GM20000 (cell line): ENCODE measurements around the gene MTF2.

Experiments
- DNase-seq: peaks from one replicate; pipeline ENCODE4 v3.0.0; 2012; ENCODE audit warnings: low spot score
- TF ChIP-seq, protein P1 (sequence below): IDR thresholded peaks from 2 replicates; pipeline ENCODE4 v1.5.1; 2012; ENCODE audit warnings: mild to moderate bottlenecking, control low read depth; ENCODE audit errors: extremely low read depth, missing control alignments

The MTF2 gene

DNA sequence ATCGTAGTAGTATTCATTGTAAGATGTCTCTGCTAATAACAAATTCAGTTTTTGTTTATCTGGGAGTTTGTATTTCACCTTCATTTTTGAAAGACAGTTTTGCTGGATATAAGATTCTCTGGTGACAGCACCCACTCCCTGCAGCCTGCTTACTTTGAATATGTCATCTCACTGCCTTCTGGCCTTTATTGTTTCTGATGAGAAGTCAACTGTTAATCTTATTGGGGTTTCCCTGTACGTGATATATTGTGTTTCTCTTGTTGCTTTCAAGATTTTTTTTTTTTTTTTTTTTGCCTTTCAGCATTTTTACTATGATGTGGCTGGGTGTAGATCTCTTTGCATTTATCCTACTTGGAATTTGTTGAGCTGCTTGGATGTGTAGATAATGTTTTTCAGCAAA lies 29.3 kb downstream of the MTF2 start:
- no peak for DNase-seq
- TF ChIP-seq, protein P1, sequence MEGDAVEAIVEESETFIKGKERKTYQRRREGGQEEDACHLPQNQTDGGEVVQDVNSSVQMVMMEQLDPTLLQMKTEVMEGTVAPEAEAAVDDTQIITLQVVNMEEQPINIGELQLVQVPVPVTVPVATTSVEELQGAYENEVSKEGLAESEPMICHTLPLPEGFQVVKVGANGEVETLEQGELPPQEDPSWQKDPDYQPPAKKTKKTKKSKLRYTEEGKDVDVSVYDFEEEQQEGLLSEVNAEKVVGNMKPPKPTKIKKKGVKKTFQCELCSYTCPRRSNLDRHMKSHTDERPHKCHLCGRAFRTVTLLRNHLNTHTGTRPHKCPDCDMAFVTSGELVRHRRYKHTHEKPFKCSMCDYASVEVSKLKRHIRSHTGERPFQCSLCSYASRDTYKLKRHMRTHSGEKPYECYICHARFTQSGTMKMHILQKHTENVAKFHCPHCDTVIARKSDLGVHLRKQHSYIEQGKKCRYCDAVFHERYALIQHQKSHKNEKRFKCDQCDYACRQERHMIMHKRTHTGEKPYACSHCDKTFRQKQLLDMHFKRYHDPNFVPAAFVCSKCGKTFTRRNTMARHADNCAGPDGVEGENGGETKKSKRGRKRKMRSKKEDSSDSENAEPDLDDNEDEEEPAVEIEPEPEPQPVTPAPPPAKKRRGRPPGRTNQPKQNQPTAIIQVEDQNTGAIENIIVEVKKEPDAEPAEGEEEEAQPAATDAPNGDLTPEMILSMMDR = no peak

DNA sequence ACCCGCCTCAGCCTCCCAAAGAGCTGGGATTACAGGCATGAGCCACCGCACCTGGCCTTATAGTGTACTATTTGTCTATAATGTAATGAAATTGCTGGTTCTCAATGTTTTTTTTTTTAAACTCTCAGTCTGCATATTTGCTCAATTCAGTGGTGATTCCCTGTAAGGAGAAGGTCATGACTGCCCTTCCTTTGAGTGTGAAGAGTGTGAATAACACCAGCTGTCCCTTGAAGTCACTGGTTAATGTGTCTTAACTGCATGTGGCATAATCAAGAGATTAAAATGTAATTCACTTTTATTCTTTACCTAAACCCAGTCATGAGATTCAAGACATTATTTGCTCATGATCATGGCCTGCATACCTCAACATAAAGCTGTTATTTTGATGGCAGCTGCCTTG lies 30.5 kb downstream of the MTF2 start:
- DNase-seq = no peak
- TF ChIP-seq, protein P1 = no peak

DNA sequence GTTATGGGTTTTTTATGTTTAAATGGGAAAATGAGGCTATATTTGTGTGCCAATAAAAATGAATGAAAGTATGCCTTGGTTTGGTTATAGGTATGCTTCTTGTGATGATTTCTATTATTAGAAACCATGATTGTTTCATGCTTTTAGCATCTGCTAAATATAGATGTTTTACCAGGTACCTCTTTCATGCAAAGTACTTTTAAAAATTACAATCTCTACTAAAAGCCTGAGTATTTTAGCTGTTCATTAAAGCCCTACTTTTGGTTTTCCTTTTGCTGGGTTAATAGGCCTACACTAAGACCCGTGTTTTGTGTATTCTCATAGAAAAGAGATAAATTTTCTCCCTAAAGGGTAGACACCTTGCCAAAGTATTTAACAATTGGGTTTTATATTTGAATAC lies 32.0 kb downstream of the MTF2 start:
- DNase-seq = peak; percentile 5
- TF ChIP-seq, protein P1 = no peak

DNA sequence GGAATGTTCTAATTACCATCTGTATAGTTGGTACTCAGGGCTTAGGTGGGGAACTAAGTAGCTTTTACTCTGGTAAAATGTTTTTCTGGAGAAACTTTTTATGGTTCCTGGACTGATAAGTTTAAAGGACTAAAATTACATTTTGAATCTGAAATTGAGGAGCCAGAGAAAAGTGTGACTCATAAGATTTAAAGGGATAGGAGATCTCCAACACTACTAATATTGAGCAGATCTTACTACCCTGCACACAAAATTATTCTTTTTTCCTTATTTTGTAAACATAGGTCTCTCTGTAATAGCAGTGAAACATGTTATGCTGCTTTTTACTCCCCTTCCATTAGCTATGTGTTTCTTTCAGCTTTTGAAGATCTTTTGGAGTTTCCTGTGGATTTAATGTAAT lies 32.5 kb downstream of the MTF2 start:
- TF ChIP-seq, protein P1 = no peak
- DNase-seq = no peak

DNA sequence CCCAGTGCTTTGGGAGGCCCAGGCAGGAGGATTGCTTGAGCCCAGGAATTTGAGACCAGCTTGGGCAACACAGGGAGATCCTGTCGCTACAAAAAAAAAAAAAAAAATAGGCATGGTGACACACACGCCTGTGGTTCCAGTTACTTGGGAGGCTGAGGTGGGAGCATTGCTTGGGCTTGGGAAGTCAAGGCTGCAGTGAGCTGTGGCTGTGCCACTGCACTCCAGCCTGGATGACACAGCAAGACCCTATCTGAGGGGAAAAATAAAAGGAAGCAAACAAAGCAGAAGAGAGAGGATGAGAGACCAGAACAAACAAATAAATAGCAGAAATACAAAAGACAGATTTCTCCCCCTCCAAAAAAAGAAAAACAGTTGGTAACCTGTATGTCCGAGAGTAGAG lies 34.0 kb downstream of the MTF2 start:
- no peak for DNase-seq
- TF ChIP-seq, protein P1 = no peak

DNA sequence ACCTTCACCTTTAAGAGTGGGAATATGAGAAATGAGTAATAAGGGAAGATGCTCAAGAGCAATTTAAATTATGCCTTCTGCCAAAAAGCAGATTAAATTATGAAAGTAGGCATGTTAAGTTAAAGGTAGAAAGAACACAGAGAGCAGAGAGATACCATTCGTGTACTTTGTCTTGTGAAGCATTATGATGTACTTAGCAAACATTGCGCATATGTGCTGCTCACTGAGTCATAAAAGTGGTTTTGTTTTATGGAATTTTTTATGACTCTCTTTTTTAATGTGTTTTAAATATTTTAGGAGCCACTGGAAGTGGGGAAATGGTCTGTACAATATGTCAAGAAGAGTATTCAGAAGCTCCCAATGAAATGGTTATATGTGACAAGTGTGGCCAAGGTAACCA lies 35.3 kb downstream of the MTF2 start:
- no peak for DNase-seq
- TF ChIP-seq, protein P1 = no peak

DNA sequence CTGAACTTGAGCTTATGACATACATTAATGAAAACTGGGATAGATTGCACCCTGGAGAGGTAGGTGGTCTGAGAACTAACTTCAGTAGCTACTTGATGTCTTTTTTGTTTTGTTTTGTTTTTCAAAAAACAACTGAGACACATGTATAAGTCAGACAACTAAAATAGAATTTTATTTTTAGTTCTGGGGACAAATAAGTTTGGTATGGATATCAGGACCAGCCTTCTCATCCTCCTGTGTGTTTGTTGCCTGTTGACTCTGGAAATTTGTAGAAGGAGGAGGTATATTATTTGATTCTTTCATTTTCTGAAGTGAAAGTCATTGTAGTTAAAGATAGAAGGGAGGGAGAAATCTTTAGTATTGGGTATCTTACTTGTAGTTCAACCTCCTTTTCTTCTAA lies 41.5 kb downstream of the MTF2 start:
- DNase-seq = no peak
- TF ChIP-seq, protein P1 = no peak
